DOHH2 (cell line): ENCODE results near the gene DLG1.

Source experiments
- H3F3A ChIP-seq: fragments of 200-600 bp; sonication (generic), shearing (Covaris generic); 2 replicates; pipeline ENCODE4 v1.6.0; 2016; ENCODE audit warnings: antibody characterized with exemption, mild to moderate bottlenecking; ENCODE audit not compliant: control insufficient read depth, insufficient read depth
- H3K27ac ChIP-seq: fragments of 200-600 bp; sonication (generic); 2 replicates; pipeline ENCODE4 v1.5.1; 2014; ENCODE audit warnings: low read depth, mild to moderate bottlenecking, low read length, moderate library complexity
- H3K27me3 ChIP-seq: fragments of 200-600 bp; sonication (generic); 2 replicates; pipeline ENCODE4 v1.6.1; 2014; ENCODE audit warnings: mild to moderate bottlenecking, low read length, mixed read lengths; ENCODE audit not compliant: control insufficient read depth
- H3K36me3 ChIP-seq: fragments of 200-600 bp; sonication (generic); 2 replicates; pipeline ENCODE4 v1.6.1; 2014; ENCODE audit warnings: mild to moderate bottlenecking, low read length, moderate library complexity, mixed read lengths; ENCODE audit not compliant: control insufficient read depth
- H3K4me1 ChIP-seq: fragments of 200-600 bp; sonication (generic); 2 replicates; pipeline ENCODE4 v1.6.1; 2014; ENCODE audit warnings: mild to moderate bottlenecking, low read length, mixed read lengths; ENCODE audit not compliant: control insufficient read depth
- H3K4me2 ChIP-seq: fragments of 200-600 bp; sonication (generic); 2 replicates; pipeline ENCODE4 v1.6.0; 2014; ENCODE audit warnings: mild to moderate bottlenecking, low read length, moderate library complexity
- H3K4me3 ChIP-seq: fragments of 200-600 bp; sonication (generic); 2 replicates; pipeline ENCODE4 v1.5.1; 2014; ENCODE audit warnings: mild to moderate bottlenecking, low read length, mixed read lengths
- H3K79me2 ChIP-seq: fragments of 200-600 bp; sonication (generic); 2 replicates; pipeline ENCODE4 v1.6.1; 2014; ENCODE audit warnings: mild to moderate bottlenecking, low read length, mixed read lengths; ENCODE audit not compliant: control insufficient read depth
- H3K9me2 ChIP-seq: fragments of 200-600 bp; sonication (generic); replicated peaks from 2 replicates; pipeline ENCODE4 v1.6.1; 2014; ENCODE audit warnings: mild to moderate bottlenecking, low read length, mixed read lengths; ENCODE audit not compliant: control insufficient read depth
- H3K9me3 ChIP-seq: fragments of 200-600 bp; sonication (generic); 2 replicates; pipeline ENCODE4 v1.6.1; 2014; ENCODE audit warnings: antibody characterized with exemption, low read length, mixed read lengths; ENCODE audit not compliant: control insufficient read depth, insufficient read depth
- H4K20me1 ChIP-seq: fragments of 200-600 bp; sonication (generic); 2 replicates; pipeline ENCODE4 v1.6.0; 2014; ENCODE audit warnings: low read depth, mild to moderate bottlenecking, antibody characterized with exemption, low read length, moderate library complexity; ENCODE audit not compliant: control insufficient read depth, insufficient read depth
- CTCF ChIP-seq: fragments of 200-600 bp; sonication (generic); IDR thresholded peaks from one replicate; pipeline ENCODE4 v1.5.1; 2014; ENCODE audit warnings: antibody characterized with exemption, mild to moderate bottlenecking, low read depth, low read length; ENCODE audit not compliant: poor library complexity, severe bottlenecking
- EZH2phosphoT487 ChIP-seq: fragments of 200-600 bp; sonication (generic); IDR thresholded peaks from 2 replicates; pipeline ENCODE4 v1.6.1; 2017; ENCODE audit warnings: borderline replicate concordance, mild to moderate bottlenecking, antibody characterized with exemption, low read length, moderate library complexity, mixed read lengths

DLG1 gene

GRCh38 chr3:197229836-197230235 lies 68.6 kb downstream of the DLG1 start:
- H4K20me1 ChIP-seq = peaks cover 6% of the 10 kb centered on the region; the same call in 1 of the 2 replicates
- TF ChIP-seq CTCF = no peak
- no peak for TF ChIP-seq EZH2phosphoT487
- H3K4me1 ChIP-seq = peaks cover 11% of the 10 kb centered on the region; the same call in 1 of the 2 replicates
- H3K36me3 ChIP-seq = no peaks in the 10 kb centered on the region; the same call in 1 of the 2 replicates
- no peaks in the 10 kb centered on the region; the same call in 1 of the 2 replicates for H3F3A ChIP-seq
- H3K4me3 ChIP-seq = no peak overlapping the region
- peaks cover 63% of the 10 kb centered on the region for H3K79me2 ChIP-seq
- no peaks in the 10 kb centered on the region for H3K9me3 ChIP-seq
- H3K4me2 ChIP-seq = no peak overlapping the region
- no peaks in the 10 kb centered on the region for H3K27me3 ChIP-seq
- H3K9me2 ChIP-seq = no peaks in the 10 kb centered on the region
- H3K27ac ChIP-seq = no peak overlapping the region

GRCh38 chr3:197229178-197229577 lies 69.2 kb downstream of the DLG1 start:
- peaks cover 4% of the 10 kb centered on the region for H3F3A ChIP-seq
- no peak overlapping the region for H3K4me2 ChIP-seq
- no peaks in the 10 kb centered on the region for H3K9me3 ChIP-seq
- no peak overlapping the region for H3K4me3 ChIP-seq
- no peak for TF ChIP-seq EZH2phosphoT487
- no peak for TF ChIP-seq CTCF
- no peaks in the 10 kb centered on the region for H3K27me3 ChIP-seq
- H3K27ac ChIP-seq = no peak overlapping the region
- H3K36me3 ChIP-seq = no peaks in the 10 kb centered on the region
- H3K4me1 ChIP-seq = peaks cover 11% of the 10 kb centered on the region; the same call in 1 of the 2 replicates
- H4K20me1 ChIP-seq = peaks cover 6% of the 10 kb centered on the region; the same call in 1 of the 2 replicates
- no peaks in the 10 kb centered on the region for H3K9me2 ChIP-seq
- H3K79me2 ChIP-seq = peaks cover 61% of the 10 kb centered on the region

GRCh38 chr3:197227780-197228574 lies 70.4 kb downstream of the DLG1 start:
- Histone ChIP-seq H3K79me2 (peaks cover 61% of the 10 kb centered on the region), H3K27ac (no peak overlapping the region), H3K36me3 (no peaks in the 10 kb centered on the region), H3F3A (peaks cover 4% of the 10 kb centered on the region), H3K9me2 (no peaks in the 10 kb centered on the region), H3K4me1 (peaks cover 11% of the 10 kb centered on the region; the same call in 1 of the 2 replicates), H4K20me1 (peaks cover 8% of the 10 kb centered on the region; the same call in 1 of the 2 replicates), H3K27me3 (no peaks in the 10 kb centered on the region), H3K4me2 (no peak overlapping the region), H3K9me3 (no peaks in the 10 kb centered on the region), H3K4me3 (no peak overlapping the region)
- no peak for TF ChIP-seq CTCF
- no peak for TF ChIP-seq EZH2phosphoT487
